HG02763 (cell line): ENCODE measurements around the gene DPP4.

Source experiments
- ATAC-seq: cut with Tn5 transposase; IDR thresholded peaks from one replicate; pipeline ENCODE4 v1.9.1; 2021; ENCODE audit warnings: mild to moderate bottlenecking, moderate library complexity; ENCODE audit not compliant: unreplicated experiment

DPP4 gene

DNA sequence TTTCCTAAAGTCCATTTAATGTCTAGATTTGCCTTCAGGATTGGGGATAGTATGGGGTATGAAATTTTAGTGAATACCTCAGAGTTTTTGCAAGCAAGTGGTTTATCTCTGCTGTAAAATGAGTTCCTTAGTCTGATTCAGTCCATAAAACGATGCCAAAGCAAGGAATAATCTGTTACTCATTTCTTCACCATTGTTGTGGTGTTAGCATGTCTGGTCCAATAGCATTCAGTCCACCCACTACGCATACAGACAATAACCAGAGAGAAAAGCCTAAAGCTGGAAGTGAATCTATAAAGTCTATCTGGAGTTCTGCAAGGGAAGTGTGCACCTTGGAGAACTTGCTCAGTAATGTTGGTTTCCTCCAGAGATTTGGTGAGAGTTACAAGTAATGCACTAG lies 12.9 kb upstream of the DPP4 start:
- ATAC-seq = no peak

DNA sequence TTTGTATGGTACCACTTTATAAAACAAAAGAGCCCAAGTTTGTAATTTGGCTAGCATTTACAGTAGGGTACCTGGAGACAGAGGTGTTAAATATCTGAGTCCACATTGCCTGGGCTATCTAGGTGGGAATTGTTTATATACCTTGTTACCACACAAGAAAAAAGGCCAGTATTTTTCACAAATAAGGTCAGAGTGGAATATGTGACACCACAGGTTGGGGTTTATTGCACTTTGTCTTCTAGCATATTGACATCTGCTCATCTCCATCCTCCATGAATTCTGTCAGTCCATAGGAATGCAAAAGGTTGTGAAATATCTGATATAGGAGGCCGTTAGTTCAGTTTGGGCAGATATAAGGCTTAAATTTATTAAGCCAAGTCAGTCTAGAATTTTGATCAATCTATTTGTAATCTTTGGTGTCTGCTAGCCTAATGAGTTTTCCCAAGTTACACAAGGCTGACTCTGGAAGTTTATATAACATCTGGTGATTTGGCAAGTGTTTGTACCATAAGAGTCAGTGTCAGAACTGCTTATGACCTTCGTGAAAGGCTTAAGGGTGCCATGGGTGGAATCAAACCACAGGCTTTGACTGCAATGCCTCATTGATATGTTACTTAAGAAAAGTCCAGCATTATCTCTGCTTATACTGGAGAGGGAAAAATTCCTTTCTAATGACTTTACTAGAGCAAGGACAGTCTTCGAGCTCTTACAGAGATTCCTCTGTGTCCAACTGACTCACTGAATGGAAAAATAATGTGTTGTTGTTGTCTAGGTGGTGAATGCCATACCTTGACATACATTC lies 11.3 kb upstream of the DPP4 start:
- no peak for ATAC-seq

DNA sequence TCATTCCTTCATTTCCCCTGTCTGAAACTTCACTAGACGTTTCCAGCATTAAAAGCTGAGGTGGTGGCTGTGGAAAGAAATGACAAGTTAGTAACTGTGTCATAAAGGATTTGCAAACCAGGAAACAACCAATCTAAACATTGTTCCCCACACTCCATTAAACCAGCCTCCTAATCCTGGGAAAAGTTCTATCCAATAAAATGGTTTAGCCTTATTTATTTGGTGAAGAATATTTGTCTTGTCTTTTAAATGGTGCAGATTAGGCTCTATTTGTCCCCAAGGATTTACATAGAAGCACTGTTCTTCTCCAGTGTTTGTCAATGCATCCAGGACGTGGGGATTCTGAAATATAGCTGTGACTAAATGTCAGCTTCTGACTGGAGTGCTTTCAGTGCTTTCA lies 10.5 kb upstream of the DPP4 start:
- no peak for ATAC-seq

DNA sequence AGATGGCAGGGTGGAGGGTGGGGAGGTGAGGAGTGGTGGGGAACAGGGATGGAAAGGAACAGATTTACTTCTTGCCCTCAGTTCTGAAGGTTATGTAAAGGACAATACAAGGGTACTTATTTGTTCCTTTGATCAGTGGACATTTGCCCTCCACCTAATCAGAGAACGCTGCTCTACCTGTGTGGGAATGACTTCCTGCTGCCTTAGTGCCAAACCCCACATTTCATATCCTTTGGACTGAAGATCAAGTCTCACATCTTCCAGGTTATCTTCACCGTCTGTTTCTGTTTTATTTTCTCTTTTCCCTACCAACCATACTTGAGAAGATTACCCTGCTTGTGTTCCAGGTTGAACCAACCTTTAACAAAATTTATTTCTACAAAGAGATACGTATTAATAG lies 8.7 kb upstream of the DPP4 start:
- ATAC-seq = no peak

DNA sequence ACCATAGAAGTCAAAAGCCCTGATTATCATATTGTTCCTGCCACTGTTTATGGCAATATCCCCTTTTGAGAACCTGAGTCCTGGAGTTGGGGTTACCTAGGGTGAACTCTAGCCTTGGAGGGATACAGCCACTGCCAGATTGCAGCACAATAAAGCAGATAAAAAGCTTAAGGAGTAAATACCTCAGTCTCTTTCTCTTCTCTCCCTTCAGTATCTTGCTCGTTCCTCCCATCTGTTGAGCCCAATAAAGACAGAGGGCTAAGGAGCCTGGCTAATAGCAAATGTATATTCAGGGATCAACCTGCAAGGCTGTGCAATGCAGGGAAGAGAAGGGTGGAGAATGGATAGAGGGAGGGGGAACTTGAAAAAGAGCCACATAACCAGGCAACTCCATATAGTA lies 8.0 kb upstream of the DPP4 start:
- ATAC-seq = no peak

DNA sequence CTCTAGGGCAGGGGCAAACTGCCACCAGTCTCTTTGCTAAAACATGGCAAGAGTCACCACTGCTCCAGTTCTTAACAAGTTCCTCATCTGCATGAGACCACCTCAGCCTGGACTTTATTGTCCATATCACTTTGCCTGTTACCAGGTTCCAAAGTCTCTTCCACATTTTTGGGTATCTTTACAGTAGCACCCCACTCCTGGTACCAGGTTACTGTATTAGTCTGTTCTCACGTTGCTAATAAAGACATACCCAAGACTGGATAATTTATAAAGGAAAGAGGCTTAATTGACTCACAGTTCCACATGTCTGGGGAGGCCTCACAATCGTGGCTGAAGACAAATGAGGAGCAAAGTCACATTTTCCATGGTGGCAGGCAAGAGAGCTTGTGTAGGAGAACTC lies 5.5 kb upstream of the DPP4 start:
- ATAC-seq = no peak

DNA sequence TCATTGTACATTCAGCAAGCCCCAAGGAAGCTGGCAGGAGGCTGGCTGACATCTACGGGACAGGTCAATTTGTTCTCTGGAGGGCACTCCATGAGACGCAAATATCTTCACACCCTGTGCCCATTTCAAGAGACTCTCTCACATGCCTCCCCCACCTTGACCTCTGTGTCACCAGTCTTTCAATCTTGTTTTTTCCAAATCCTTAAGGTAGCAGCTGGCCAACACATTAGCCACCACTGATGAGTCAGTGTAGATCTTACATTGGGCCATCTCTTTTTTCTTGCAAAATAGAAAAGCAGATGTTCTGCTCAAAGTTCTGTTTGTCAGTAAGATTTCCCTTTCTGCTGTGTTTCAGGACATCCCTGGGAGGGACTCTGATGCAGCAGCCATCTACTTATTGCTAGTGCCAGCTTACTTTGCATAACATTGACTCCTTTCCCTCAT lies 1.7 kb upstream of the DPP4 start:
- ATAC-seq = no peak

DNA sequence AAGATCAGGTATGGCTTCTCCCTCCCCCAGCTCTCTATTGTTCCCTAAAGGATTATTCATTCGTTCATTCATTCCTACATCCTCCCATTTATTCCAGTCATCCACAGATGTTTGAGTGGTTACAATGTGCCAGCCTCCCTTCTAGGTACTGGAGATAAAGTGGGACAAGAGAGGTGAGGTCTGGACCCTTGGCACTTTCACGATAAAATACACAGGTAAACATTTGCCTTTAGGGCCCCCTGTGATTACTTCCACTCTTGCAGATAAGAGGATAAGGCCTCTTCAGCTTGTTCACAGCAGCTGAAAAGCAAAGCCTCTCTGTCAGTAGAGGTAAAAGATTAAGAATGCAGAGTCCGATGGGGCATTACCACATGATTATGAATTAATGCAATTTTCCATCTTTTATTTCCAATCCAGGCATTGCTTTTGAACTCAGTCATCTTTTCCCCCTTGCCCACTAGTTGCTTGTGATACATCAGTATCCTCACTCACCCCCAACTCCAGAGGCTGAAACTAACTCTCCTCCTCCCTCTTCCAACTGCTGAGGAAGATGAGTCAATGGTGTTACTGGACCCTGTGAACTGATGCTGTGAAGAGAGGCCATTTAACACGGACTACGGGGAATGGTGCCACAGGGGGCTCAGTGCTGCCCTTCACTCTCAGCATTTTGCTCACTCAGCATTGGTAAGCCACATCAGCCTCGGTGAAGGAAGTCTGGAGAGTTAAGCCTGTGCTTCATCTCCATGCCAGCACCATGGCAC lies 1.1 kb upstream of the DPP4 start:
- ATAC-seq = no peak

DNA sequence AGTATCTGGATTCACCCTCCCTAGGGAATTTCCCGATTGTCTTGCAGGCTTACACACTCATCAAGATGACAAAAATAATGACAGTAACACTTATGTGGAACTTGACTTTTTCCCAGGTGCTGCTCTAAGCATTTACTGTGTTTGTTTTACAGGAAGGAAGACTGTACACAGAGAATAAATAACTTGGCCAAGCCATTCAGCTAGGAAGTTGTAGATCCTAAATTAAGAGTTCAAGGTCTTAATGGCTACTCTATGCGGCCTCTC lies 549 bp upstream of the DPP4 start:
- no peak for ATAC-seq

DNA sequence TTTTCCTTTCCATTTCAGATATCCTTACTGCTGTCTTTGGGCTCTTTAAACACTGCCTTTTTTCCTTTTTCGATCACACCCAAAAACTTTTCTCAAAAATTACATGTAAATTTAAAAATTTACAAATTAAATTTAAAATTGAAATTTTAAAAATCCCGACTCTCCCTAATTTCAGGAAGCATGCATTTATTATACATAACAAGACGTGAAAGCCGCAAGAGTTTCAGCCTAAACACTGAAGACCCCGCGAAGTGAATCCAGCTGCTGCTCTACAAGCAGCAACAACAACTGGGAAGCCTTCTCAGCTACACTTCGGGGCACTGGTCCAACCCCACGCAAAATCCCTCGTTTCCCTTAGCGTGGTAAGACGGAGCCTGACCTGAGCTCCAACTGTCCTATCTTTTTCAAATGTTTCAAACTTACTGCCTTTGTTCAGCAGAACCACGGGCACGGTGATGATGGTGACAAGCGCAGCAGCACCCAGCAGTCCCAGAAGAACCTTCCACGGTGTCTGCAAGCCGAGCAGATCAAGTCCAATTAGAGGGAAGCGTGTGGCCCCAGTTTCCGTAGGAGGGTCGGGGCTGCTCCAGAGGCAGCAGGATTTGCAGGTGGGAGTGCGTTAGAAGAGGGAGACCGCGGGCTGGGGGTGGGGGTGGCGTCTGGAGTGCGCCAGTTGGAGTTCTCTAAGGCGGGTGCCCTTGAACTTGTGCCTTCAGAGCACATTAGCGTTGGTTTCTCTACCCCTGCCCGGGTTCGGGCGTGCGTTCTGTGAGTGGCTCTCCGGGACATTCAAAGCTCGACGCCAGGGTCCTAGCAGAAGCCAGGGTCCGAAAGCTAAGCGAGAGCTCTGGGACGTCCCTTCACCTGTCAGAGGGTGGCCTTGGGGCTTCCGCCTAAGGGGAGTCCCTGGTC lies 783 bp downstream of the DPP4 start:
- no peak for ATAC-seq

DNA sequence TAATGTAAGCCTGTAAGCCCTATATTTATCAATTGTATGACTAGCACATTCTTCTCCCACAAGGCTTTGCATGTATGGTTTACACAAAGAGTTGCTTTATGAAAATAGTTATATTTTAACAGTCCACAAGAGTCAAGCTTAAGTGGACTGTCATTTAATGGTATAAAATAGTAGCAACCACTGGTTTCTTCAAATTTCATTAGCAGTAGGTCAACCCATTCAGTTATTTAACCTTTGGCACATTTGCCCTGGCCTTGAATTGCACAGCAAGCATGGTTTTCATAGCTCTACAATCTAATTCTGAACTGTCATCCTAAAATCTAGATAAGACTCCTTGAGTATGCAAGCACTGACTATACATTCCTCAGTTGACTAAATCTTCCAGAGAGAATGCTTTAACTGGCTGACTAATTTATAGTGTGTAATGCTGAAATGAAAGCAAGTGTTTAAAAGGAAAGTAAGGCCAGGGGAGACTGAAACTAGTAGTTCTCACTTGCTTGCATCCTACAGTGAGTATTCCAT lies 1.8 kb downstream of the DPP4 start:
- peak; percentile 56 for ATAC-seq

DNA sequence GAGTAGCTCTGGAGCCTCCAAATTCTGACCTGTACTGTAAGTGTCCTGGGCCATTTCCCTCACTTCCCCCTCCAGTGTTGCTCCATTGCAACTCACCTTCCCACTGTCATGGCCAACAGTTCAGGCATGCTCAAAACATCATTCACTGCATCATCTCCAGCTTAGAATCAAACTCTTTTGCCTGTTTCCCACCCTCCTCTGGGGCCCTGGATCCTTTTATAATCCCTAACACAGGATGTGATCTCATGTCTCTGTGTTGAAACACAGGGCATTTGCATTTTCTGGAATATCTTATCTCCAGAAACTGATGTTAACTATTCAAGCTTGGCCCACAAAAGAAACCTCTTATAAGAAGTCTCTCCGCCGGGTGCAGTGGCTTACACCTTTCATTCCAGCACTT lies 3.0 kb downstream of the DPP4 start:
- ATAC-seq = no peak

DNA sequence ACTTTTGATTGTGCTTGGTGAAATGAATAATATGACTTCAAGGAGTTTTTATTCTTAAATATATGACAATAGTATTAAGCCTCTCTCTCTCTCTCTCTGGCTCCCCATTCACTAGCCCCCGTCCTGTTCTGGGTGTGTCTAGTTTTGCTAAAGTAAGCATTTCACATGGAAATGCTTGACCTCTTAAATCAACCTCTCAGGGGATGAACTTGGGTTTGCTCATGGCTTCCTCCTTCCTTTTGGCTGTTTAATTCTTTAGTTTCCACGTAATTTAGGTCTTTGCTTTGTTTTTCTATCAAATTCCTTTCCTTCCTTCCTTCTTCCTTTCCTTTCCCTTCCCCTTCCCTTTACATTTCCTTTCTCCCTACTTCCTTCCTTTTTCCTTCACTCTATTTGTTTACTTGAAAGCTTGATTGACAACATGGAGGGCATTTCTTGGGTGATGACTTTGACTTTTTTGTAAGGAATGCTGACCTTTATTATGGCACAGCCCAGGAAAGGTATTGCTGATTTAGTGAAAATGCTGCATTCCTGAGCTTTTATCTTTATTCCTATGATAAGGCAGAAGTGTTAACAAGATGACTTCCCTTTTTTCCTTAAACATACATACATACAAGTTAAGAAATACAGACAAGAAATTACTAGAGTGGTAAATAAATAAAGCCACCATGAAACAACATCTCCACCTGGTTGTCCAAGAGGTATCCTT lies 3.6 kb downstream of the DPP4 start:
- no peak for ATAC-seq

DNA sequence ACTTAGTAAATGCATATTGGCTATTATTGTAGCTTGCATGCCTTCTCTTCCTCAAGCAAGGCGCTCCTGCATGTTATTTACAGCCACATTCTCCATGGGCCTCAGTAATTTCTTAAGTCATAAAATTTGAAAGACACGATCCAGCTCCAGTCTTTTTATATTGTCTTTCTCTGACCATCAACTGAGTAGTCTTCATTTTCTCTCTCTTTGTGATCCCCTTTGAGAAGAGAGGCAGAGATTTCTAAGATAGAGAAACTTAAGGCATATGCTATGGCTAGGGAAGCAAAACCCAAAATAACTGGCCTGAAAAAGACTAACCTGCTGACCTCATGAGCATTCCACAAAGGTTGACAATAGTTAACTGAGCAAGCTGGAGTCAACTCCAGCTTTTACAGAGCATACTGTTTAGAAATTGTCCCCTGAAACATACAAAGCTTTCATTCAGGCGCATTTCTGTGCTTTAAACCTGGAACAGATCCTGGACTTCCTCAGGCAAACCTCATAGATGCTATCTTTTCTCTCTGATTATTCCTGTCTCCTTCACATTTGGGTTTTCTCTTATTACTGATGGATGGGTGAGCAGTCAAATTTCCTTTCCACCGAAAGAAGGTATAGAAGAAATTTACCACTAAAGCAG lies 4.6 kb downstream of the DPP4 start:
- ATAC-seq = no peak

DNA sequence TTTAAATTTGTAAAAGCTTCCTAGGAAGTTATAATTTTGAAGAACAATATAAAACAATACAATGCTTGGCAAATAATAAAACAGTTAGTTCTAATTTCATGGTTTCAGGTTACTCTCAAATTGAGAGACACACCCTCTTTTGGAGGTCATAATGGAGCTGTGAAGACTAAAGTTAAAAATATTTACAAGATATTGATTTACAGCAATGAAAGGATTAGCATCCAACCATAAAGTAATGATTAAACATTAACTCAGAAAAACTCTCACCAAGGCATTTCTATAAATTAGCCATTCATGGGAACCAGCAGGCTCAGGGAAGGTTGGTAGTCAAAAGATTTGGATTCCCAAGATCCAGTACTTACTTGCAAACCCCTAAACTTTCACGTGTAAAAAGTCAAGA lies 6.4 kb downstream of the DPP4 start:
- ATAC-seq = no peak

DNA sequence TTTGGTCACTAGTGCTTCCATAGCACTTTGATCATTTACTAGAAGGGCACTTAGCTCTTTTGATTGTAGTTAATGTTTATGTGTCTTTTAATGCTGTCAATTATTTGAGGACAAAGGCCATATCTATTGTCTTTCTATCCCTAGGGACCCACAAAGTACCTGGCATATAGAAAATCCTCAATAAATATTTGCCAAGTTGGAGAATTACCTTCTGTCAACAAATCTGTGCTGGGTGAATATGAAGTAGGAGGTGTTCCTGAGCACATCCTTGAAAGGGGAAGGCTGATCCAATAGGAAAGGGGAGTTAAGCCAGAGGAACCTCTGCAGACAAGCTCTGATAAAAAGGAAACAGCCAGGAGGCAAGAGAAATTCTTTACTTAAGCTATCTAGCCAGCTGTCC lies 8.2 kb downstream of the DPP4 start:
- no peak for ATAC-seq

DNA sequence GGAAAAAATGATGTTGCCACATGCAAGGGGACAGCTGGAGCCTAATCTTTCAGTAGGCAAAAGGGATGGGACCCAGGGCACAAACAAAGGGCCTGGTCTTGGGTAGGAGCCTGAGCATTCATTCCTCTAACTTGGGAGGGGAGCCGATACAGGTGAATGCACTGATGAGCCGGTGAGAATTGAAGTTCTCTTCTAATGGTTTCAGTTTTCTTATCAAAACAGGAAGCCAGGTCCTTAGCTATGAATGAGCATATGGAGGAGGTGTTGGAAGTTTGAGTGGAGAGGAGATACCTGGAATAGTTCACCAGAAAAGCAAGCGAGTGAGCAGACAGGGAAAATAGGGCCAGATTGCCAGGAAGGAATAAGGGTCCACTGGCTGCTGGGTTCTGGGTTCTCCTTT lies 10.1 kb downstream of the DPP4 start:
- peak; percentile 43 for ATAC-seq

DNA sequence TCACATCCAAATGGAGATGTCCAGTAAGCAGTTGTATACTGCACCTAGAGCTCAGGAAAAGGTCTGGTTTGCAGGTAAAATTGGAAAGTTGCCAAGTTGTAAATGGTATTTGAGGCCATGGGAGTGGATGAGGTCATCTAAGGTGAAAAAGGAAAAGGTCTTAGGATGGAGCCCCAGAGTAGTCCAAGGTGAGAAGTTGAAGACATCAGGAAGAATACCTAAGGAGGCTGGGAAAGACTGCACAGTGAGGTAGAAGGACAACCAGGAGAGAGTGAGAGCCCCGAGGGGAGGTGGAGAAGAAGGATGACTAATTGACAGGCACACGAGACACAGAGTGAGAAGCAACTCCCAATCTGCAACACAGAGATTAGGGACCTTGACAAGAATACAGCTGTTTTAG lies 10.7 kb downstream of the DPP4 start:
- no peak for ATAC-seq

DNA sequence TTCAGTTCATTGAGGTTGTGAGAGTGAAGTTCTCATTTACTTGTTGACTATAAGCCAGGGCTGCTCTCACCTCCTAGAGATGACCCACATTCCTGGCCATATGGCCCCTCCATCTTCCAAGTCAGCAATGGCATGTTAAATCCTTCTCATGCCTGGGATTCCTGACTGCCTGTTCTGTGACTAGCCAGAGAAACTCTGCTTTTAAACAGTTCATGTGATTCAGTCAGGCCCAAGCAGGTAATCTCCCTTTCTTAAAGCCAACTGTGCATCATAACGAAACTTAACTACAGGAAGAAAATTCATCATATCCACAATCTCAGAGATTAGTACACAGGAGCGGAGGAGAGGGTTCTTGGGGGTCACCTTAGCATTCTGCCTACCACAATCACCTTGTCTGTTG lies 11.5 kb downstream of the DPP4 start:
- ATAC-seq = no peak

DNA sequence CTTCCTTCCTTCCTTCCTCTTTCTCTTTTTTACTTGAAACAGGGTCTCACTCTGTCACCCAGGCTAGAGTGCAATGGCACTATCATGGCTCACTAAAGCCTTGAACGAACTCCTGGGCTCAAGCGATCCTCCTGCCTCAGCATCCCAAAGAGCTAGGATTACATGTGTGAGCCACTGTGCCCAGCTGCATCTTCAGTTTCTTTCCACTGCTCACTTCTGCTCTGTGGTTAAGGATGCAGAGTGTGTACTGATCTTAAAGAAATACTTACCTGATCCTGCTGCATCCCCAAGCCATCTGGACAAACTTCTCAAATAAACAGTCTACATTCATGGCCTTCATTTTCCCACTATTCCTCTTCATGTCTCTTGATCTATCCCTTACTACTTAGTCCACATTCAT lies 13.0 kb downstream of the DPP4 start:
- ATAC-seq = no peak
